B cell (primary cell): ENCODE results near the gene MAML3. TPM values are rescaled to one million over a fixed set of nuclear protein-coding genes. Genes with fewer than 3 reads are reported as not detected.

Source experiments
- ATAC-seq: fragments of 200-7000 bp; cut with Tn5 transposase; one replicate; pipeline ENCODE4 v1.10.0; 2021; ENCODE audit warnings: low read depth, mild to moderate bottlenecking, moderate number of reproducible peaks, moderate library complexity
- CTCF ChIA-PET: fragments of 350-600 bp; sonication (Branson Sonifier 250); formaldehyde crosslinking; loops from one replicate; lab custom pipeline; 2021; ENCODE audit warnings: antibody characterized with exemption, inconsistent platforms; lab: Charles Lee
- POLR2A ChIA-PET: fragments of 350-600 bp; sonication (Branson Sonifier 250); formaldehyde crosslinking; loops from one replicate; lab custom pipeline; 2021; ENCODE audit warnings: antibody characterized with exemption; lab: Charles Lee
- DNase-seq: peaks from one replicate; pipeline ENCODE4 v3.0.0; 2013
- H2AFZ ChIP-seq: 2 replicates; pipeline ENCODE4 v1.6.1; 2012; ENCODE audit warnings: mild to moderate bottlenecking, low read depth, low read length; ENCODE audit not compliant: insufficient read depth, poor library complexity, severe bottlenecking
- H3K27ac ChIP-seq, 2 donors: 1 replicate in 1 of 2; 2 replicates in 1 of 2; pipeline ENCODE4 v1.5.1; 2012 to 2013; ENCODE audit warnings: low read length in 2 of 2, mild to moderate bottlenecking in 2 of 2, moderate library complexity in 1 of 2
- H3K27me3 ChIP-seq, 4 experiments: fragments of 200-600 bp in 1 of 4; sonication (generic) in 1 of 4; replicated peaks in 1 of 4; 1 replicate in 2 of 4; 2 replicates in 2 of 4; pipeline versions ENCODE4 v1.6.1 to v1.7.0; 2013 to 2016; ENCODE audit warnings: low read length in 3 of 4, mild to moderate bottlenecking in 2 of 4, mixed read lengths in 1 of 4, moderate library complexity in 1 of 4; ENCODE audit not compliant: insufficient read depth in 4 of 4, control insufficient read depth in 3 of 4; ENCODE audit errors: control extremely low read depth in 1 of 4
- H3K36me3 ChIP-seq, 2 experiments: replicated peaks in 1 of 2; 1 replicate in 1 of 2; 2 replicates in 1 of 2; pipeline versions ENCODE4 v1.6.1 to v1.7.1; 2013; ENCODE audit warnings: low read length in 1 of 2; ENCODE audit not compliant: insufficient read depth in 2 of 2, control insufficient read depth in 1 of 2; ENCODE audit errors: control extremely low read depth in 1 of 2, extremely low read depth in 1 of 2
- H3K4me1 ChIP-seq, 2 donors: fragments of 200-600 bp in 1 of 2; sonication (generic) in 1 of 2; 1 replicate in 1 of 2; 2 replicates in 1 of 2; pipeline versions ENCODE4 v1.5.1 to v1.6.1; 2013 to 2017; ENCODE audit warnings: low read length in 2 of 2; ENCODE audit not compliant: control insufficient read depth in 2 of 2, insufficient read depth in 2 of 2
- H3K4me2 ChIP-seq: replicated peaks from 2 replicates; pipeline ENCODE3; 2012; ENCODE audit warnings: mild to moderate bottlenecking, low read depth, low read length; ENCODE audit not compliant: poor library complexity, severe bottlenecking
- H3K4me3 ChIP-seq, 5 experiments: fragments of 200-600 bp in 1 of 5; sonication (generic) in 1 of 5; 1 replicate in 3 of 5; 2 replicates in 2 of 5; pipeline versions ENCODE4 v1.5.1 to v1.7.0; 2011 to 2016; ENCODE audit warnings: low read length in 4 of 5, mild to moderate bottlenecking in 4 of 5, low read depth in 2 of 5, control low read depth in 1 of 5, moderate library complexity in 1 of 5; ENCODE audit not compliant: insufficient read depth in 1 of 5; ENCODE audit errors: control extremely low read depth in 1 of 5, extremely low read depth in 1 of 5
- H3K79me2 ChIP-seq: fragments of 200-600 bp; sonication (generic); one replicate; pipeline ENCODE4 v1.6.0; 2016; ENCODE audit warnings: low read length; ENCODE audit not compliant: control insufficient read depth, insufficient read depth
- H3K9ac ChIP-seq: fragments of 200-600 bp; sonication (generic); 2 replicates; pipeline ENCODE4 v1.6.1; 2017; ENCODE audit warnings: mild to moderate bottlenecking, low read length, moderate library complexity
- H3K9me3 ChIP-seq, 3 donors: one replicate each; pipeline versions ENCODE4 v1.6.1 to v1.7.1; 2013; ENCODE audit warnings: low read length in 2 of 3; ENCODE audit not compliant: control insufficient read depth in 2 of 3, insufficient read depth in 1 of 3; ENCODE audit errors: control extremely low read depth in 1 of 3
- H4K20me1 ChIP-seq: 2 replicates; pipeline ENCODE4 v1.6.0; 2012; ENCODE audit warnings: mild to moderate bottlenecking, low read length; ENCODE audit not compliant: insufficient read depth, control insufficient read depth, poor library complexity, severe bottlenecking
- H3K27ac Mint-ChIP-seq: one replicate; pipeline ENCODE4 v1.8.0; 2021; ENCODE audit warnings: mixed read lengths
- H3K27me3 Mint-ChIP-seq: one replicate; pipeline ENCODE4 v1.8.0; 2021; ENCODE audit warnings: mixed read lengths
- H3K4me1 Mint-ChIP-seq: one replicate; pipeline ENCODE4 v1.8.0; 2021; ENCODE audit warnings: mixed read lengths
- H3K4me3 Mint-ChIP-seq: one replicate; pipeline ENCODE4 v1.8.0; 2021; ENCODE audit warnings: mixed read lengths
- H3K9me3 Mint-ChIP-seq: one replicate; pipeline ENCODE4 v1.8.0; 2022; ENCODE audit warnings: mixed read lengths; ENCODE audit not compliant: insufficient read depth
- EZH2 ChIP-seq: IDR thresholded peaks from 2 replicates; pipeline ENCODE4 v1.6.1; 2012; ENCODE audit warnings: borderline replicate concordance, low read depth, mild to moderate bottlenecking, moderate library complexity, low read length; ENCODE audit not compliant: insufficient read depth, poor library complexity, severe bottlenecking
- WGBS: methylation state at CpG from one replicate; pipeline ENCODE4 v1.1.5; 2013; ENCODE audit warnings: missing lambda C conversion rate; ENCODE audit not compliant: insufficient coverage; 5-methylcytosine and 5-hydroxymethylcytosine counted together
- intact Hi-C: fragments of 100-400 bp; cut with micrococcal nuclease; formaldehyde crosslinking; loops from one replicate; pipeline ENCODE4 v1.10.0; 2022
- polyA plus RNA-seq: library from polyadenylated mRNA; depleted of rRNA; stranded (reverse); fragments of >200 nt; gene quantifications from 2 replicates; pipeline ENCODE4 v1.2.3, GENCODE V29; 2012
- total RNA-seq, 2 donors: library from RNA; stranded (reverse); fragments of 120-200 nt in 1 of 2; gene quantifications; 1 replicate in 1 of 2; 2 replicates in 1 of 2; pipeline versions ENCODE4 v1.2.3 to v1.2.4, GENCODE V29; 2013 to 2022
- TF ChIP-seq, protein P1 (sequence below): fragments of 200-600 bp; IDR thresholded peaks from one replicate; pipeline ENCODE4 v1.8.0; 2022; ENCODE audit warnings: antibody characterized with exemption, mild to moderate bottlenecking

Gene MAML3
- total and polyA plus RNA-seq, 2 donors (not counting 1 experiment from before 2014, with no cell fraction given), result 0.94 to 5.3 TPM

DNA sequence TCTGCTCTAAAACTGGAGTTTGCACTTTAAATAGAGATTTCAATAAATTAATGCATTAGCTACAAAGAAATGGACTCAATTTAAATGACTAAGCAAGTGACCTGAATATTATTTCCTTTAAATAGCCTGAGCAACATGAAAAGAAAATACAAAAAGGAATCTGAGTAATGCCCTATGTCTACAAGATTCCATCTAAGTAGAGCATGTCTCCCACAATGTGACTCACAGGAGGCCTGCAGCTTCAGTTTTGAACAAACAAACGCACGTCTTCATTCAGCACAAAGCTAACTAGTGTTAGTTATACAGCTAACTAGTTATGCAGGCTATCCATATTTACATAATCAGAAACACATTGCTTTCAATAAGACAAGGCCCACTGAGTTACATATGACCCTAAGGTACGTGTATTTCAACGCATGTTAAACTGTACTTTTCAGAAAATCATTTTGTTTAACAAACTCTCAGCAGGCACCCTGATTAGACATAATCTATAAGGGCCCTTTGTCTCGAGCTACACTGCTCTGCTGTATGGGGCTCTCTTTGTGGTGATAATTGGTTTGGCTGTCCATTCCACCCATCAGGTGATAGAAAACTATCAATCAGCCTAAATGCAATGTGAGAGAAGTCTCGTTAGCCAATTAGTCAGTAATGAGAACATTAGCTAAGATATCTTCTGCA is 116.5 kb downstream of the MAML3 start:
- no peaks in the 10 kb centered on the region for H3K36me3 ChIP-seq
- no peak overlapping the region for H3K27ac ChIP-seq
- H3K9me3 ChIP-seq, result no peaks in the 10 kb centered on the region
- DNase-seq (no peak), ATAC-seq (no peak)
- Mint-ChIP-seq H3K4me1 (no peaks in the 10 kb centered on the region), H3K27me3 (peaks cover 8% of the 10 kb centered on the region), H3K4me3 (no peak overlapping the region), H3K27ac (no peak overlapping the region), H3K9me3 (no peaks in the 10 kb centered on the region)
- H3K79me2 ChIP-seq, result no peaks in the 10 kb centered on the region
- 80% methylated on average over 1 of the region's 6 CpGs for WGBS
- H3K4me2 ChIP-seq, result no peak overlapping the region
- no peaks in the 10 kb centered on the region for H4K20me1 ChIP-seq
- intact Hi-C loops, result no loop called here
- TF ChIP-seq, protein P1, sequence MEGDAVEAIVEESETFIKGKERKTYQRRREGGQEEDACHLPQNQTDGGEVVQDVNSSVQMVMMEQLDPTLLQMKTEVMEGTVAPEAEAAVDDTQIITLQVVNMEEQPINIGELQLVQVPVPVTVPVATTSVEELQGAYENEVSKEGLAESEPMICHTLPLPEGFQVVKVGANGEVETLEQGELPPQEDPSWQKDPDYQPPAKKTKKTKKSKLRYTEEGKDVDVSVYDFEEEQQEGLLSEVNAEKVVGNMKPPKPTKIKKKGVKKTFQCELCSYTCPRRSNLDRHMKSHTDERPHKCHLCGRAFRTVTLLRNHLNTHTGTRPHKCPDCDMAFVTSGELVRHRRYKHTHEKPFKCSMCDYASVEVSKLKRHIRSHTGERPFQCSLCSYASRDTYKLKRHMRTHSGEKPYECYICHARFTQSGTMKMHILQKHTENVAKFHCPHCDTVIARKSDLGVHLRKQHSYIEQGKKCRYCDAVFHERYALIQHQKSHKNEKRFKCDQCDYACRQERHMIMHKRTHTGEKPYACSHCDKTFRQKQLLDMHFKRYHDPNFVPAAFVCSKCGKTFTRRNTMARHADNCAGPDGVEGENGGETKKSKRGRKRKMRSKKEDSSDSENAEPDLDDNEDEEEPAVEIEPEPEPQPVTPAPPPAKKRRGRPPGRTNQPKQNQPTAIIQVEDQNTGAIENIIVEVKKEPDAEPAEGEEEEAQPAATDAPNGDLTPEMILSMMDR, result no peak
- no peak for TF ChIP-seq EZH2
- ChIA-PET POLR2A (no interaction called here), CTCF (interaction anchor here (0.8 to 1.7 kb wide), 3 partner anchors 10 to 216 kb away, joined by 3 to 4 read pairs (median 4); no protein-coding TSS in a partner anchor)
- H3K4me1 ChIP-seq, result no peaks in the 10 kb centered on the region
- no peak overlapping the region for H3K4me3 ChIP-seq
- H2AFZ ChIP-seq, result no peak overlapping the region
- H3K27me3 ChIP-seq, result no peaks in the 10 kb centered on the region
- H3K9ac ChIP-seq, result no peak overlapping the region

DNA sequence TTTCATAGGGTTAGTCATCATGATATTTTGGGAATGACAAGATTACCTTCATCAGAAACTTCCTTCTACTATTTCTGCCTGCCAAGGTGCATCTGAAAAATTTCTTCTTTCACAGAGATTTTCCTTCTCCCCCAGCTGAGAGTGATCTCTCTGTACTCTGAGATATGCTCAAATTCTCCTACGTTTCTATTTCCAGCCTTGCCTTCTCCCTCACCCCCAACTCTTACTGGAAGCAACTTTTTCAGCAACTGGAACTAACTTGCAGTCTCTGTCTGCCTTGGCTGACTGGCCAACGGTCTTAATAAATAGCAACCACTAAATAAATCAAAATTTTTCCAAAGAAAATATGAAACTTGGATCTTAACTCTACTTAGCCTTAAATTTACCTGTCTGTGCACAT is 122.3 kb downstream of the MAML3 start:
- Mint-ChIP-seq H3K4me3 (no peak overlapping the region), H3K4me1 (peaks cover 2% of the 10 kb centered on the region), H3K9me3 (no peaks in the 10 kb centered on the region), H3K27me3 (peaks cover 18% of the 10 kb centered on the region), H3K27ac (no peak overlapping the region)
- WGBS, result 92% methylated on average over 2 of the region's 2 CpGs
- DNase-seq, result no peak
- Histone ChIP-seq H3K79me2 (no peaks in the 10 kb centered on the region), H3K9me3 (no peaks in the 10 kb centered on the region), H3K4me2 (no peak overlapping the region), H3K4me3 (no peak overlapping the region), H3K4me1 (no peaks in the 10 kb centered on the region), H4K20me1 (no peaks in the 10 kb centered on the region), H2AFZ (no peak overlapping the region), H3K27ac (no peak overlapping the region), H3K27me3 (peaks cover 0 to 6% (median 0%) of the 10 kb centered on the region in 4 experiments), H3K36me3 (no peaks in the 10 kb centered on the region), H3K9ac (no peak overlapping the region)
- POLR2A ChIA-PET, result no interaction called here
- TF ChIP-seq, protein P1, result no peak
- TF ChIP-seq EZH2, result no peak
- ATAC-seq, result no peak
- CTCF ChIA-PET, result no interaction called here
- intact Hi-C loops, result no loop called here
